GM18526 (cell line): ENCODE data around the gene SOHLH1.

Source experiments
- POLR2A ChIP-seq: IDR thresholded peaks from 3 replicates; pipeline ENCODE4 v1.6.1; 2011; ENCODE audit not compliant: insufficient read length; ENCODE audit errors: extremely low read depth

SOHLH1 gene

DNA sequence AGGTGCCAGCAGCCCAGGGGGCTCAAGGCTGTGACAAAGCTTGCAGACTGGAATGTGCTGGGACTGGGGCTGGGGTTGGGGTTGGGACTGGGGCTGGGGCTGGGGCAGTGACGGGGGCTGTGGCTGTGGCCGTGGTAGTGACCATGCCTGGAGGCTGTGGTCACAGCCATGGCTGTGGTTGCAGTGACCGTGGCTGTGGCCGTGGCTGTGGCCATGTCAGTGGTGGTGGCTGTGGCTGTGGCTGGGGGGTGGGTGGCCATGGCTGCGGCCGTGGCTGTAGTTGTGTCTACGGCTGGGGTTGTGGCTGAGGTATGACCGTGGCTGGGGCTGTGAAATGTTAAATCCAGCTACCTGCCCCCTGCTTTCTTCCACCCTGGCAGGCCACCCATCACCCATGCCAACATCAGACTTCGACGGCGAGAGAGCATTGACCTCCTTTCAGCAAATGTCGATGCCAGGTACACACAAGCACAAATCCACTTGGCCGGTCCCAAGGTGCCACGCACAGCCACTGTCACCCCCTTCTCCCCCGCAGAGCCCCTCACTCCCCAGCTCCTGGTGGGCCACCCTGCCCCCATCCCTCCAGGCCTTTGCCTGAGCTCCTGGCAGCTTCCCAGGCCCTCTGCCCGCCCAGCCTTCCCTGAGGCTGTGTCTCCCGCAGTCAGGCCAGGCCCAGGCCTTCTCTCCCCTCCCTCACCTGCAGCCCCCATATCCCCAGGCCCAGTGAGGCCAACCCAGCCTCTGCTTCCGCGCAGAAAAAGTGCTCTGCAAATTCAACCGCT lies 20.9 kb downstream of the SOHLH1 start:
- TF ChIP-seq POLR2A: no peak

- no peak for TF ChIP-seq POLR2A
Observed at GRCh38 chr9:135677641-135678168, 21.6 kb downstream of the SOHLH1 start.

- TF ChIP-seq POLR2A: no peak
Observed at GRCh38 chr9:135676891-135677290, 22.4 kb downstream of the SOHLH1 start.

DNA sequence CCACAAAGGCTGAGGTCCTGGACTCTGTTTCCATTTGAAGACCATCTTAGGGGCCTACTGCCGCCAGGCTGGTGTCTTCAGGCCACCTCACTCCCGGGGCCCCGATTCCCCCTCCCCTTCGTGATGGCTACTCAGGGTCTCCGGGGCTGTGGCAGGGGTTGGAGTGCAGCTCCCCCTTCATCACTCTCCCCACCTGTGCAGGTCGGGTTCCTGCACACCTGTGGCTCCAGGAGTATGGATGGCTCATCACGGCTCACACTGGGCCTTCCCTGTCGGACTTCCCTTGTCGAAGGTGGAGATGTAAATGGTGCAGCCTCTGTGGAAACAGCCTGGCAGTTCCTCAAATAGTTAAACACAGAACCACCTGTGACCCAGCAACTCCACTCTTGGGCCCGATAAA lies 24.3 kb downstream of the SOHLH1 start:
- no peak for TF ChIP-seq POLR2A

DNA sequence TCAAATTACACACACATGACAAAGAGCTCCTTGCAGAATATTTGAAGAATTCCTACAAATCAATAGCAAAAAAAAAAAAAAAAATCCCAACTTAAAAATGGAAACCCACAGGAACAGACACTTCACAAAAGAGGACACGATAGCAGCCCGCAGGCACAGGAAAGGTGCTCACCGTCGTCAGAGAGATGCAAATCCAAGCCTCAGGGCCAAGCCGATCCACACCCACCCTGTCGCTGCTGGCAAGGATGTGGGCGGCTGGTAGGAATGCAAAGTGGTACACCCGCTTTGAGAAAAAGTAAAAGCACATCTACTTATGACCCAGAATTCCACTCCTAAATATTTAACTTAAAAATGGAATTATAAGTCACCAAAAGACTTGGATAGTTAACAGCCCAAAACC lies 25.3 kb downstream of the SOHLH1 start:
- no peak for TF ChIP-seq POLR2A

DNA sequence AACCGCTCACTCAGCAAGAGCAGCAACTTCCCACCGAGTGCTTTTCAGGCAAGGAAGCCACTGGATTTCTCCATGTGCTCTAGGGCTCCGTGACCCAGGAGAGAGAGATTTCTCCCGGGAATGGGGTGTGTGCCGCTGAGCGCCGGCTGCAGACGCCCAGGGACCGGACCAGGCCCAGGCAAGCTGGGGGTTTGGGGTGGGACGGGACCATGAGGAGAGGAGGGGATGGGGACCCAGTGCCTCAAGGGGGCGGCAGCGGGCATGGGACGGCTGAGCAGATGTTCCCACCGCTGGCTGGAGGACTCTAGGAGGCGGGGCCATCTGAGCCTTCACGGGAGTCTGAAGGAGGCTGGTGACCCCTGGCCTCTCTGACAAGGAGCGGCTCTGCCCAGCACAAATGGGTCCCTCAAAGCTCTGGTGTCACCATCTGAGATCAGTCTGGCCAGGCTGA lies 27.7 kb downstream of the SOHLH1 start:
- no peak for TF ChIP-seq POLR2A

DNA sequence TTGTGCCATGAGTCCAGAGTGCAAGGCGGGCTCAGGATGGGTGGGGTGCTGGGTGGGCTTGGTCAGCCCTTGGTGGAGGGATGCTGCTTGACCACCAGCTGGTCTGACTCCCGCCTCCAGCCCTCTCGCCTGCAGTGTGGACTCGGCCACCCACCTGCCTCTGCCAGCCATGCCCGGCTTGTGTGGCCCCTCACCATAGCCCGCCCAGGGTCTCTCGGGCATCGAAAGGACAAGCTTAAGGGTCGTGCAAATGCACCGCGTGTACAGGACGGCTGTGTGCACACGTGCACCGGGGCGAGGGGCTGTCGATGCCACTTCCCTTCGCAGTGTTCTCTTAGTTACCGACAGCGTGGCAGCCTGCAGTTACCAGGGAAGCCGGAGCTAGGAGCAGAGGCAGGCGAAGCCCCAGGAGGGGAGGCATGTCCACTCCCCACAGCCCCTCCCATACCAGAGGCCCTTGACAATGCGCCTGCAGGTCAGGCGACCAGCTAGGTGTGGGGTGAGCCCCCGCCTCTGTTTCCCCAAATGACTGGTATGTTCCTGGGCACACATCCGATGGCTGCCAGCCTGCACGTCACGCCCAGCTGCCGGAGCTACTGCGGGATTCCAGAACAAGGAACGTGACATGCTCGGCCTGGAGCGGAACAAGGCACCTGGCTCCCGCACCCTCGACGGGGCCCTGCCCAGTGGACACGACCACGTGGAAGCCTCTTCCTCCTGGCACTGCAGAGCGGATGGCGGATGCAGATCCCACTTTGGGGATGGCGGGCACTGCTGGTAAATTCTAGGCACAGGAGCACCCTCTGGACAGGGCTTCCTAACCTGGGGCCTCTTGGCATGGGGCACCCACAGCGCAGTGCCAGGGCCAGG lies 28.3 kb downstream of the SOHLH1 start:
- no peak for TF ChIP-seq POLR2A

DNA sequence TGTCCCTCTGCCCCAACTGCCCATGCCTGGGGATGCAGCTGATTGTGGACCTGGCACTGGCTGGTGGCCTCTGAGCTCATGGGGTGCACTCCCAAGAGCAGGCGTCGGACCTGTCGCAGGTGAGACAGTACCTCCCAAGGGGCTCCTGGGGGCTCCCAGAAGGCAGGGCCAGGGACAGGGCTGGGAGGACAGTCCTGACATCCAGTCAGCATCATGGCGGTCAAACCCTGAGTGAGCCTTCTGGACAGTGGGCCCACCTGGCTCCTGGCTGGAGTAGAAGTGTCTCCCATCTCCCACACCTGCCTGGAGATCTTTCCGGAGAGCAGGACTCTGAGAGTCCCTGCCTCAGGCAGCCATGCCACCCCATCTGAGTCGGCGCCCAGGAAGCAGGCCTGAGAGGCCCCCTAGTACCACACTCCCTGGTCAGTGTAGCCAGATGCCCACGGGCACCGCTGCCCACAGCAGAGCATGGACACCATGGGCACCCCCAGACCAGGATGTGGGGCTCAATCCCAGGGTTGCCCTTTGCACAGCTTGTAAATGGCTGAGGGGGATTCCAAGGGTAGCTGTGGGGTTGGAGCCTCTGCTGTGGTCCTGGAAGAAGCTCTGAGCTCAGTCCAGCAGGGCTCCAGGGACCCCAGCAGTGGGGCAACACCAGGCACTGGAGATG lies 29.5 kb downstream of the SOHLH1 start:
- TF ChIP-seq POLR2A: no peak

GRCh38 chr9:135667463-135668001 lies 31.7 kb downstream of the SOHLH1 start:
- TF ChIP-seq POLR2A: no peak

- no peak for TF ChIP-seq POLR2A
Observed at GRCh38 chr9:135666534-135667462, 32.5 kb downstream of the SOHLH1 start.

DNA sequence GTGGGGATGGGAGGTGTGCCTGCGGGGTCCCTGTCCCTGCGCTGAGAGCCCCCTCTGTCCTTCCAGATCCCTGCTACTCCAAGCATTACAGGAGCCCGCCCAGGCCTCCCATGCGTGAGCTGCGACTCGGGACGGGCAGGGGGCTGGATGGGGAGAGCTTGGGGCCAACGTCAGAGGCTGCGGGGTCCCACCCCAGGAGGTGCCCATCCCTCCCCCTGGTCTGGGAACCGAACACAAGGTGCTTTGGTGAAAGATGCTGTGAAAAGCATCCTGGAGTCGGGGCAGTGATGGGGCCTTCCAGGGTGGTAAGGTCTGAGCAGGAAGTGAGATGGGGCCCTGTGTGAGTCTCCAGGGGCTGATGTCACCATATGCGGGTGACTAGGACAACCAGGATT lies 33.5 kb downstream of the SOHLH1 start:
- no peak for TF ChIP-seq POLR2A

- TF ChIP-seq POLR2A: no peak
Observed at GRCh38 chr9:135664801-135665794, 34.2 kb downstream of the SOHLH1 start.

GRCh38 chr9:135664266-135664665 lies 35.0 kb downstream of the SOHLH1 start:
- no peak for TF ChIP-seq POLR2A
